Breast epithelium (tissue), 4 donors: Measurements from ENCODE around the gene MACROD2. TPM values are rescaled to one million over a fixed set of nuclear protein-coding genes. Genes with fewer than 3 reads are reported as not detected.

Source experiments
- DNase-seq, 2 donors: peaks; one replicate each; pipeline ENCODE4 v3.0.0-alpha.2; 2019; ENCODE audit warnings: low spot score in 2 of 2
- H3K27ac ChIP-seq, 2 donors: fragments of 200-600 bp; sonication (generic) in 1 of 2; one replicate each; pipeline ENCODE4 v1.5.1; 2016 to 2019; ENCODE audit warnings: mild to moderate bottlenecking in 1 of 2
- H3K27me3 ChIP-seq, 2 donors: fragments of 200-600 bp; sonication (generic) in 1 of 2; one replicate each; pipeline versions ENCODE4 v1.5.1 to v1.6.0; 2017 to 2019; ENCODE audit warnings: control low read depth in 1 of 2, mild to moderate bottlenecking in 1 of 2
- H3K36me3 ChIP-seq: fragments of 200-600 bp; one replicate; pipeline ENCODE4 v1.5.1; 2019
- H3K4me1 ChIP-seq, 2 donors: fragments of 200-600 bp; sonication (generic); one replicate each; pipeline ENCODE4 v1.5.1; 2016 to 2019; ENCODE audit warnings: control low read depth in 1 of 2
- H3K4me3 ChIP-seq, 3 donors: fragments of 200-600 bp; sonication (generic); 1 replicate in 2 of 3; 2 replicates in 1 of 3; pipeline ENCODE4 v1.5.1; 2016 to 2019; ENCODE audit warnings: mild to moderate bottlenecking in 3 of 3, moderate library complexity in 2 of 3
- H3K9me3 ChIP-seq, 2 donors: fragments of 200-600 bp; sonication (generic) in 1 of 2; one replicate each; pipeline ENCODE4 v1.5.1; 2016 to 2019; ENCODE audit warnings: control low read depth in 1 of 2
- POLR2A ChIP-seq: fragments of 450-650 bp; IDR thresholded peaks from one replicate; pipeline ENCODE4 v1.6.1; 2016; ENCODE audit warnings: antibody characterized with exemption, mild to moderate bottlenecking, moderate library complexity
- POLR2AphosphoS5 ChIP-seq, 3 donors: sonication (generic); formaldehyde crosslinking; IDR thresholded peaks; one replicate each; pipeline ENCODE4 v1.6.1; 2017; ENCODE audit warnings: antibody characterized with exemption in 3 of 3
- intact Hi-C: fragments of 100-400 bp; cut with DNase I; formaldehyde crosslinking; loops from one replicate; pipeline ENCODE4 v1.15.1; 2023; ENCODE audit warnings: low total_unique reads
- total RNA-seq, 3 donors: library from RNA; depleted of rRNA; stranded (reverse); fragments of >200 nt; gene quantifications; one replicate each; pipeline ENCODE4 v1.1.0, GENCODE V29; 2016
- TF ChIP-seq, protein P1 (sequence below), 3 donors: fragments of 450-650 bp; IDR thresholded peaks; one replicate each; pipeline ENCODE4 v1.5.1; 2016 to 2017; ENCODE audit warnings: antibody characterized with exemption in 3 of 3, mild to moderate bottlenecking in 3 of 3, moderate library complexity in 3 of 3

MACROD2 gene
- total RNA-seq, 3 donors from 2014 or later = 6.7 to 26.8 (median 8.8) TPM

DNA sequence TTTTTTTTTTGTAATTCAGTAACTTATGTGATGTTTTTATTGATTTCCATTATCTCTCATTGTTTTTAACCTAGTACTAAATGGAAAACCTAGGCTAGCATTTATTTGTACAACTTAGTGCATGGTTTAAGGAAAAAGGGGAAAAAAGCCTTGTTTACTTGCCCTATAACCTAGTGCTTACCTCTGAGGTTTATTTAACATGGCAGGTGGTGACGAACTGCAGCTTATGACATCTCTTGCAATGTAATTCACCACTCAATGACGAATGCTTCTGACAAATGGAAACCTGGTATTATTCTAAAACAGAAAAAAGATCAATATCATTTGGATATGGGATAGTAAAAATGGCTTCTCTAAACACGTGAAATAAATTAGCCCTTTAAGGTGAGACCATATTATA lies 960.7 kb downstream of the MACROD2 start:
- no peaks in the 10 kb centered on the region for H3K4me1 ChIP-seq
- no peak overlapping the region for H3K27ac ChIP-seq
- no peak for DNase-seq
- no peaks in the 10 kb centered on the region for H3K27me3 ChIP-seq
- TF ChIP-seq POLR2AphosphoS5 (IDR thresholded peaks at IDR 0.05) (no peak), POLR2A (no peak)
- TF ChIP-seq, protein P1, sequence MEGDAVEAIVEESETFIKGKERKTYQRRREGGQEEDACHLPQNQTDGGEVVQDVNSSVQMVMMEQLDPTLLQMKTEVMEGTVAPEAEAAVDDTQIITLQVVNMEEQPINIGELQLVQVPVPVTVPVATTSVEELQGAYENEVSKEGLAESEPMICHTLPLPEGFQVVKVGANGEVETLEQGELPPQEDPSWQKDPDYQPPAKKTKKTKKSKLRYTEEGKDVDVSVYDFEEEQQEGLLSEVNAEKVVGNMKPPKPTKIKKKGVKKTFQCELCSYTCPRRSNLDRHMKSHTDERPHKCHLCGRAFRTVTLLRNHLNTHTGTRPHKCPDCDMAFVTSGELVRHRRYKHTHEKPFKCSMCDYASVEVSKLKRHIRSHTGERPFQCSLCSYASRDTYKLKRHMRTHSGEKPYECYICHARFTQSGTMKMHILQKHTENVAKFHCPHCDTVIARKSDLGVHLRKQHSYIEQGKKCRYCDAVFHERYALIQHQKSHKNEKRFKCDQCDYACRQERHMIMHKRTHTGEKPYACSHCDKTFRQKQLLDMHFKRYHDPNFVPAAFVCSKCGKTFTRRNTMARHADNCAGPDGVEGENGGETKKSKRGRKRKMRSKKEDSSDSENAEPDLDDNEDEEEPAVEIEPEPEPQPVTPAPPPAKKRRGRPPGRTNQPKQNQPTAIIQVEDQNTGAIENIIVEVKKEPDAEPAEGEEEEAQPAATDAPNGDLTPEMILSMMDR (IDR thresholded peaks at IDR 0.05) = no peak
- H3K4me3 ChIP-seq = no peak overlapping the region
- no peaks in the 10 kb centered on the region for H3K9me3 ChIP-seq
- no peaks in the 10 kb centered on the region for H3K36me3 ChIP-seq
- intact Hi-C loops = no loop called here

DNA sequence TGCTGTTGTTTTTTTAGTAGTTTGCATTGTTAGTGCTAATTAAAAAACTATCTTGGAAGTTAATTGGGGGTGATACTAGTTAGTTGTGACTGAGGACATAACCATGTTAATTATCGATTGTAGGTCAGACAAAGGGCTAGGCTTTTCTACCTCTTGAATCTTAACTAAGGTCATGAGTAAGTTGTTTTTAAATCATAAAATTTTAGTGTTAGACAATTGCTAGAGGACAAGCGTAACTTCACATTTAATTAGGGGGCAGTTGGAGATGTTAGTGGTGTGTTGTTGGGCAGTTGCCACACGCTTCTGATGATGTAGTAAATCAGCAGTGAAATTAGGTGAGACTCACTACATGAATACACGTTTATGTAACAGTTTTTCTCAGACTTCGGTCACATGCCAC lies 961.2 kb downstream of the MACROD2 start:
- Histone ChIP-seq H3K27ac (no peak overlapping the region), H3K27me3 (no peaks in the 10 kb centered on the region), H3K4me1 (no peaks in the 10 kb centered on the region), H3K4me3 (no peak overlapping the region), H3K9me3 (no peaks in the 10 kb centered on the region), H3K36me3 (no peaks in the 10 kb centered on the region)
- no peak for TF ChIP-seq POLR2AphosphoS5 (IDR thresholded peaks at IDR 0.05)
- no peak for TF ChIP-seq POLR2A
- TF ChIP-seq, protein P1 (IDR thresholded peaks at IDR 0.05) = no peak
- DNase-seq = no peak
- intact Hi-C loops = no loop called here

DNA sequence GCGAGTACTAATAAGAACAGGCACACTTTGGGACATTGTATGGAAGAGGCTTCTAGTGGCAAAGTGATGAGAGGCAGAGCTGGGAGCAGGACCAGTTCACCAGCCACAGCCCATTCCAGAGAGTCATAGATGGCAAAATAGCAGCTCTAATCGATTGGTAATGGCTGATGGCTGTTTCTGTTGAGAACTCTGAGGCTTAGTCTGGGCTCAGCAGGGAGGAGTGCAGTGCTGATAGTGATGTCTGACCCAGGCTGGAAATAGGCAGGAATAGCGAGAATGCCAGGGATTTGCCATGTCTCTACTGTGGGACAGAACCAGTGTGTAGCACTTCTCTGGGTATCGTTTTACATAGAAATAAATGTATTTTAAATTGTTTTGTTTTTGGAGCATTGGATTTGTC lies 962.1 kb downstream of the MACROD2 start:
- Histone ChIP-seq H3K27me3 (no peaks in the 10 kb centered on the region), H3K27ac (no peak overlapping the region), H3K4me1 (no peaks in the 10 kb centered on the region), H3K9me3 (no peaks in the 10 kb centered on the region), H3K4me3 (no peak overlapping the region), H3K36me3 (no peaks in the 10 kb centered on the region)
- intact Hi-C loops = no loop called here
- no peak for TF ChIP-seq POLR2AphosphoS5 (IDR thresholded peaks at IDR 0.05)
- no peak for TF ChIP-seq POLR2A
- TF ChIP-seq, protein P1 (IDR thresholded peaks at IDR 0.05) = no peak
- no peak for DNase-seq

DNA sequence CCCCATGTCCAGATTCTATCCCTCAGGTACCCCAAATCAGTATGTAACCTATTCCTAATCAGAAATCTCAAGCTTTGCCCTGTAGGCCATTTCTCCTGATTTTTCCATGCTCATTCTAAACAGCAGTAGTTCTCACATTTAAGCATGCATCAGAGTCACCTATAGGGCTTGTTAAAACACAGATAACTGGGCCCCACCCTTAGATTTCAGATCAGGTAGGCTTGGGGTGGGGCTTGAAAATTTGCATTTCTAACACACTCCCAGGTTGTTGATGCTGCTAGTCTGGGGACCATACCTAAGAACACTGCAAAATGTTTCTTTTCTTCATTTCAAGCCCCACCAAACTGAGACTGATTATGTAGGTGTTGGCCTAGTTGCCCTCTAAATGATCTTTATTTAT lies 963.3 kb downstream of the MACROD2 start:
- H3K4me3 ChIP-seq = no peak overlapping the region
- no peaks in the 10 kb centered on the region for H3K36me3 ChIP-seq

DNA sequence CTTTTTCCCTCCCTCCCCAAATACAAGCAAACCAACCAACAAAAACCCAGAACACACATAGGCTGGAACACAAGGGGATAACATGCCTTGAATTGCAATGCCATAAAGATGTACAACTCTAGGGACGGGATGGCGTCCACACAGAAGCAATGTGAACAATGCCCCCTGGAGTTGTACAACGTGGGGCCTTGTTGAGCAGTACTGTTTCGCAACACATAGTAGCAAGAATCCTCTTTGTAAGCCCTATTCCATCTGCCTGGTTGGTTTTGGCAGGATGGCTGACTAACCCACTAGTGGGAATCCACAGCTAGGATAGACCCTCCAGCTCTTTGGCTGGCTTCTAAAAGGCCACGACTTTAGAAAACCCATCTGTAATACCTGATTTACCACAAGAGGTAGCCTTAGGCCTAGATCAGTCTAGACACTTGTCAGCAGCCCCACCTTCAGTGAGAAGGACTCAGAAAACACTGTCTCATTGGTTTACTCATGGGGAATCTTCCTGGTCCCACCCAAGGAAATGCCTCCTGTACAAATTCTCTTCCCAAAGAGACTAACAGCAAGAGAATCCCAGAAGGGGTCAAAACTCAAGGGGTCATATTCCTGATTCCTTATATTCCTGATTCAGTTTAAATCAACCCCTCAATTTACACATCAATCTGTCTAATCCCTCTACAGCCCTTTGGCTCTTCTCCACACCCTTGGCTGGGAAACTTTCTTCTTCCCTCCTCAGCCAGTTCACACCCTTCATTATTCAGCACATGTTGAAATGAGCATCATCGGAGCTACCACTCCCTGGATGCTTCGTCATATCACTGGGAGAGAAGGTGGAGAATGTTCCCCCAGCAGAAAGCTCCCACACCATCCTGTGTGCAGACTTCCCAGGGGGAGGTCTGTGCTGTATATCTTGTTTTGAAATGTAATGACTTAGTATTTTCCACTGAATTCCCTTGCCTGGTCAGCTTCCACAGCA lies 964.5 kb downstream of the MACROD2 start:
- intact Hi-C loops = no loop called here
- H3K27me3 ChIP-seq = no peaks in the 10 kb centered on the region
- no peak overlapping the region for H3K4me3 ChIP-seq
- H3K9me3 ChIP-seq = no peaks in the 10 kb centered on the region
- DNase-seq = no peak
- no peaks in the 10 kb centered on the region for H3K36me3 ChIP-seq
- no peaks in the 10 kb centered on the region for H3K4me1 ChIP-seq
- TF ChIP-seq, protein P1 (IDR thresholded peaks at IDR 0.05) = no peak
- TF ChIP-seq POLR2AphosphoS5 (IDR thresholded peaks at IDR 0.05) (no peak), POLR2A (no peak)
- H3K27ac ChIP-seq = no peak overlapping the region

More for the DNA sequence above, 963.3 kb downstream of the MACROD2 start:
- Histone ChIP-seq H3K27ac (no peak overlapping the region), H3K4me1 (no peaks in the 10 kb centered on the region), H3K27me3 (no peaks in the 10 kb centered on the region), H3K9me3 (no peaks in the 10 kb centered on the region)
- no peak for DNase-seq
- intact Hi-C loops = no loop called here
- no peak for TF ChIP-seq POLR2A
- TF ChIP-seq, protein P1 (IDR thresholded peaks at IDR 0.05) = no peak
